LNCAP (cell line): ENCODE measurements around the gene CNNM3.
A peak's percentile ranks its signal among the peaks of the same experiment; 100 is the strongest.

Experiments
- CTCF ChIP-seq: fragments of 450-650 bp; IDR thresholded peaks from 2 replicates; pipeline ENCODE4 v1.5.1; 2017; ENCODE audit warnings: mild to moderate bottlenecking

CNNM3 gene

GRCh38 chr2:96816127-96816835 is at the start of gene CNNM3:
Gene CNNM3, plus strand, starts transcription at chr2:96816268. Its CDS starts 10 bp downstream, at chr2:96816278.
- peak; percentile 33; the same call in 1 of the 2 replicates for TF ChIP-seq CTCF

- no peak for TF ChIP-seq CTCF
These were observed 48.8 kb upstream of the CNNM3 start for GRCh38 chr2:96767135-96767871.

GRCh38 chr2:96768083-96768561 is 47.9 kb upstream of the CNNM3 start:
- TF ChIP-seq CTCF, result no peak

- TF ChIP-seq CTCF, result no peak
These were observed 46.3 kb upstream of the CNNM3 start for GRCh38 chr2:96769814-96770213.

- no peak for TF ChIP-seq CTCF
These were observed 45.4 kb upstream of the CNNM3 start for GRCh38 chr2:96770442-96771202.

- TF ChIP-seq CTCF, result no peak
These were observed 44.1 kb upstream of the CNNM3 start for GRCh38 chr2:96771796-96772618.
